HEK293T (cell line): ENCODE measurements around the gene SLC22A16.

ENCODE experiments used
- CTCF ChIA-PET: fragments of 350-600 bp; formaldehyde crosslinking; extraction: SDS; loops from one replicate; lab custom pipeline; 2021; ENCODE audit warnings: antibody characterized with exemption, inconsistent platforms; lab: Yijun Ruan, JAX
- POLR2A ChIA-PET: fragments of 350-600 bp; formaldehyde crosslinking; extraction: SDS; loops from one replicate; lab custom pipeline; 2020; ENCODE audit warnings: antibody characterized with exemption, inconsistent platforms; lab: Yijun Ruan, JAX
- DNase-seq: peaks from one replicate; pipeline ENCODE4 v3.0.0; 2012; ENCODE audit warnings: mixed read lengths; ENCODE audit errors: extremely low spot score
- ARNT ChIP-seq: fragments of 450-650 bp; IDR thresholded peaks from 2 replicates; pipeline ENCODE4 v1.6.1; 2017; ENCODE audit warnings: mild to moderate bottlenecking
- BHLHE40 ChIP-seq: fragments of 450-650 bp; IDR thresholded peaks from 2 replicates; pipeline ENCODE4 v1.6.1; 2016; ENCODE audit warnings: mild to moderate bottlenecking, moderate library complexity, borderline replicate concordance
- CTBP1 ChIP-seq: fragments of 450-650 bp; IDR thresholded peaks from 2 replicates; pipeline ENCODE4 v1.6.1; 2016; ENCODE audit warnings: borderline replicate concordance
- ELF4 ChIP-seq: fragments of 450-650 bp; IDR thresholded peaks from 2 replicates; pipeline ENCODE4 v1.6.1; 2017; ENCODE audit warnings: antibody characterized with exemption
- FOXA1 ChIP-seq: fragments of 450-650 bp; IDR thresholded peaks from 2 replicates; pipeline ENCODE4 v1.6.1; 2016; ENCODE audit warnings: mild to moderate bottlenecking
- FOXK2 ChIP-seq: fragments of 450-650 bp; IDR thresholded peaks from 2 replicates; pipeline ENCODE4 v1.6.1; 2016; ENCODE audit warnings: mild to moderate bottlenecking
- FOXM1 ChIP-seq: fragments of 450-650 bp; IDR thresholded peaks from 2 replicates; pipeline ENCODE4 v1.6.1; 2017; ENCODE audit warnings: mild to moderate bottlenecking, borderline replicate concordance
- HDGF ChIP-seq: fragments of 450-650 bp; IDR thresholded peaks from 2 replicates; pipeline ENCODE4 v1.6.1; 2017; ENCODE audit warnings: antibody characterized with exemption, borderline replicate concordance
- L3MBTL2 ChIP-seq: fragments of 450-650 bp; conservative IDR thresholded peaks from 2 replicates; pipeline ENCODE4 v1.6.1; 2016; ENCODE audit warnings: mild to moderate bottlenecking
- LEF1 ChIP-seq: fragments of 450-650 bp; IDR thresholded peaks from 2 replicates; pipeline ENCODE4 v1.6.1; 2017; ENCODE audit warnings: mild to moderate bottlenecking, borderline replicate concordance
- NFRKB ChIP-seq: fragments of 450-650 bp; IDR thresholded peaks from 2 replicates; pipeline ENCODE4 v1.6.1; 2016; ENCODE audit warnings: mild to moderate bottlenecking, moderate library complexity
- PKNOX1 ChIP-seq: fragments of 450-650 bp; IDR thresholded peaks from 2 replicates; pipeline ENCODE4 v1.6.1; 2016
- SP1 ChIP-seq: fragments of 450-650 bp; IDR thresholded peaks from 2 replicates; pipeline ENCODE4 v1.6.1; 2017
- SUZ12 ChIP-seq: fragments of 450-650 bp; IDR thresholded peaks from 2 replicates; pipeline ENCODE4 v1.6.1; 2016; ENCODE audit warnings: mild to moderate bottlenecking
- TARDBP ChIP-seq: fragments of 450-650 bp; IDR thresholded peaks from 2 replicates; pipeline ENCODE4 v1.6.1; 2016
- ZNF384 ChIP-seq: fragments of 450-650 bp; IDR thresholded peaks from 2 replicates; pipeline ENCODE4 v1.6.1; 2016

Gene SLC22A16

GRCh38 chr6:110472739-110473138 is 3.7 kb downstream of the SLC22A16 start:
- POLR2A ChIA-PET, result no interaction called here

GRCh38 chr6:110471726-110472365 is 4.6 kb downstream of the SLC22A16 start:
- no peak for DNase-seq
- TF ChIP-seq SUZ12, result no peak
- POLR2A ChIA-PET, result no interaction called here
- CTCF ChIA-PET, result no interaction called here

More at GRCh38 chr6:110472739-110473138, 3.7 kb downstream of the SLC22A16 start:
- DNase-seq, result no peak
- CTCF ChIA-PET, result interaction anchor here (0.7 kb wide), 1 partner anchor 1762 kb away, joined by 3 read pairs; no protein-coding TSS in a partner anchor
- TF ChIP-seq FOXA1, result no peak
- TF ChIP-seq CTBP1, result no peak
- TF ChIP-seq LEF1, result no peak
- no peak for TF ChIP-seq FOXK2
- no peak for TF ChIP-seq L3MBTL2
- no peak for TF ChIP-seq SUZ12
- TF ChIP-seq ELF4, result no peak
- TF ChIP-seq BHLHE40, result no peak
- TF ChIP-seq ARNT, result no peak
- TF ChIP-seq ZNF384, result no peak
- no peak for TF ChIP-seq SP1
- TF ChIP-seq TARDBP, result no peak
- TF ChIP-seq FOXM1, result no peak
- no peak for TF ChIP-seq HDGF
- no peak for TF ChIP-seq NFRKB

- DNase-seq, result no peak
- CTCF ChIA-PET, result no interaction called here
- no peak for TF ChIP-seq FOXM1
- TF ChIP-seq L3MBTL2, result no peak
- TF ChIP-seq SUZ12, result no peak
- POLR2A ChIA-PET, result no interaction called here
Observed at GRCh38 chr6:110468731-110469130, 7.7 kb downstream of the SLC22A16 start.

GRCh38 chr6:110467566-110468140 is 8.8 kb downstream of the SLC22A16 start:
- DNase-seq, result no peak
- TF ChIP-seq HDGF (no peak), FOXK2 (no peak), ZNF384 (no peak), NFRKB (no peak), ELF4 (no peak), CTBP1 (no peak), ARNT (no peak), L3MBTL2 (no peak), BHLHE40 (no peak), SP1 (no peak), SUZ12 (no peak), FOXA1 (no peak), LEF1 (no peak), PKNOX1 (no peak), TARDBP (no peak)
- ChIA-PET CTCF (no interaction called here), POLR2A (no interaction called here)

GRCh38 chr6:110462884-110463481 is 13.4 kb downstream of the SLC22A16 start:
- TF ChIP-seq CTBP1 (no peak), PKNOX1 (no peak), L3MBTL2 (no peak), ZNF384 (no peak), ELF4 (no peak), FOXA1 (no peak), SUZ12 (no peak), FOXM1 (no peak), TARDBP (no peak), BHLHE40 (no peak), SP1 (no peak), FOXK2 (no peak), LEF1 (no peak), NFRKB (no peak), ARNT (no peak), HDGF (no peak)
- ChIA-PET CTCF (no interaction called here), POLR2A (no interaction called here)
- DNase-seq, result no peak

GRCh38 chr6:110461376-110461775 is 15.0 kb downstream of the SLC22A16 start:
- POLR2A ChIA-PET, result no interaction called here
- TF ChIP-seq SP1 (no peak), ELF4 (no peak), PKNOX1 (no peak)
- CTCF ChIA-PET, result no interaction called here
- DNase-seq, result no peak
